Measurements from ENCODE around the gene KCNH3.

- no peak for TF ChIP-seq CTCF (IDR thresholded peaks at IDR 0.05)
- no peak for TF ChIP-seq POLR2AphosphoS5 (IDR thresholded peaks at IDR 0.05)
These were observed 18.5 kb downstream of the KCNH3 start for GRCh38 chr12:49557187-49557916.
